HCT116 (cell line): ENCODE results near the gene CDR2. TPM values are rescaled to one million over a fixed set of nuclear protein-coding genes. Genes with fewer than 3 reads are reported as not detected.

Experiments used
- ATAC-seq: fragments of 200-7000 bp; cut with Tn5 transposase; 2 replicates; pipeline ENCODE4 v1.9.1; 2020; ENCODE audit warnings: mild to moderate bottlenecking, moderate library complexity
- BruUV-seq: library from RNA; stranded (reverse); fragments of 400-500 nt; replicated peaks from 2 replicates; lab custom pipeline; 2021; lab: Mats Ljungman, UMichigan
- CTCF ChIA-PET: fragments of 300-600 bp; sonication (Branson Sonifier 250); formaldehyde crosslinking; loops from one replicate; lab custom pipeline; 2021; ENCODE audit warnings: antibody characterized with exemption; lab: Charles Lee
- POLR2A ChIA-PET: fragments of 300-600, 350-600 bp; sonication (Branson Sonifier 250); formaldehyde crosslinking; loops from one replicate; lab custom pipeline; 2021; ENCODE audit warnings: antibody characterized with exemption; lab: Charles Lee
- RAD21 ChIA-PET, 2 experiments: fragments of 300-600 bp; sonication (Branson Sonifier 250); formaldehyde crosslinking; loops; one replicate each; lab custom pipeline; 2023; ENCODE audit warnings: low total read pairs in 2 of 2; ENCODE audit not compliant: uncharacterized antibody in 2 of 2, unreplicated experiment in 2 of 2, low non-redundant PET in 1 of 2; lab: Charles Lee
- DNase-seq: peaks from one replicate; pipeline ENCODE4 v3.0.0-alpha.2; 2010; ENCODE audit warnings: low read depth, low spot score
- H2AFZ ChIP-seq: fragments of 200-600 bp; shearing (Covaris generic), sonication (generic); 2 replicates; pipeline ENCODE4 v1.6.1; 2017; ENCODE audit warnings: low read depth, mixed run types, mixed read lengths, antibody characterized with exemption, low read length; ENCODE audit not compliant: poor library complexity, severe bottlenecking
- H3K27ac ChIP-seq: 2 replicates; pipeline ENCODE4 v1.5.1; 2012; ENCODE audit warnings: low read depth, low read length
- H3K27me3 ChIP-seq: fragments of 200-600 bp; sonication (generic); 2 replicates; pipeline ENCODE4 v1.6.1; 2016; ENCODE audit warnings: mixed run types, low read length, mixed read lengths; ENCODE audit not compliant: insufficient read depth
- H3K36me3 ChIP-seq, 2 experiments: fragments of 200-500 bp in 1 of 2; fragments of 200-600 bp in 1 of 2; sonication (Bioruptor generic) in 1 of 2; sonication (generic) in 1 of 2; 2 replicates each; pipeline versions ENCODE4 v1.5.1 to v1.6.1; 2014 to 2016; ENCODE audit warnings: low read length in 2 of 2, inconsistent platforms in 1 of 2, mixed read lengths in 1 of 2, mixed run types in 1 of 2; ENCODE audit not compliant: insufficient read depth in 2 of 2, control insufficient read depth in 1 of 2
- H3K4me1 ChIP-seq, 2 experiments: fragments of 200-600 bp in 1 of 2; sonication (generic) in 1 of 2; 2 replicates each; pipeline versions ENCODE4 v1.5.1 to v1.6.1; 2012 to 2017; ENCODE audit warnings: low read length in 2 of 2, inconsistent platforms in 1 of 2, mild to moderate bottlenecking in 1 of 2, mixed read lengths in 1 of 2, mixed run types in 1 of 2, moderate library complexity in 1 of 2; ENCODE audit not compliant: insufficient read depth in 2 of 2, control insufficient read depth in 1 of 2
- H3K4me2 ChIP-seq: fragments of 200-600 bp; sonication (generic); 2 replicates; pipeline ENCODE4 v1.6.1; 2017; ENCODE audit warnings: mixed run types, low read length, mixed read lengths
- H3K4me3 ChIP-seq, 2 experiments: fragments of 200-600 bp in 1 of 2; sonication (generic) in 1 of 2; replicated peaks in 1 of 2; 2 replicates each; pipeline ENCODE4 v1.5.1; 2011 to 2016; ENCODE audit warnings: low read length in 2 of 2, control low read depth in 1 of 2, low read depth in 1 of 2, mild to moderate bottlenecking in 1 of 2, mixed read lengths in 1 of 2, mixed run types in 1 of 2
- H3K79me2 ChIP-seq: fragments of 200-600 bp; sonication (generic); 2 replicates; pipeline ENCODE4 v1.6.1; 2017; ENCODE audit warnings: mild to moderate bottlenecking, mixed run types, low read length, moderate library complexity, mixed read lengths; ENCODE audit not compliant: insufficient read depth
- H3K9ac ChIP-seq: fragments of 200-600 bp; sonication (generic); 2 replicates; pipeline ENCODE4 v1.6.1; 2016; ENCODE audit warnings: low read length, mixed read lengths
- H3K9me2 ChIP-seq: fragments of 200-600 bp; sonication (generic), shearing (Covaris generic); 2 replicates; pipeline ENCODE4 v1.6.1; 2017; ENCODE audit warnings: mixed run types, mild to moderate bottlenecking, moderate library complexity; ENCODE audit not compliant: insufficient read depth
- H3K9me3 ChIP-seq, 2 experiments: fragments of 200-500 bp in 1 of 2; fragments of 200-600 bp in 1 of 2; sonication (Bioruptor generic) in 1 of 2; sonication (generic) in 1 of 2; 2 replicates each; pipeline ENCODE4 v1.6.1; 2014 to 2017; ENCODE audit warnings: low read length in 2 of 2, mixed read lengths in 2 of 2, inconsistent platforms in 1 of 2, low read depth in 1 of 2, mild to moderate bottlenecking in 1 of 2, mixed run types in 1 of 2, moderate library complexity in 1 of 2; ENCODE audit not compliant: control insufficient read depth in 1 of 2, insufficient read depth in 1 of 2
- H4K20me1 ChIP-seq: fragments of 200-600 bp; sonication (generic), shearing (Covaris generic); 2 replicates; pipeline ENCODE4 v1.6.1; 2017; ENCODE audit warnings: mixed run types, mild to moderate bottlenecking, moderate library complexity; ENCODE audit not compliant: insufficient read depth
- CBX3 ChIP-seq: IDR thresholded peaks from 2 replicates; pipeline ENCODE4 v1.6.1; 2012; ENCODE audit warnings: low read depth
- CEBPB ChIP-seq: IDR thresholded peaks from 2 replicates; pipeline ENCODE4 v1.6.1; 2012; ENCODE audit warnings: low read depth
- EZH2 ChIP-seq: fragments of 200-600 bp; sonication (generic); IDR thresholded peaks from 2 replicates; pipeline ENCODE4 v1.6.1; 2017; ENCODE audit warnings: antibody characterized with exemption, mixed run types
- EZH2phosphoT487 ChIP-seq: fragments of 200-600 bp; IDR thresholded peaks from 2 replicates; pipeline ENCODE4 v1.6.1; 2018; ENCODE audit warnings: antibody characterized with exemption, borderline replicate concordance
- FOSL1 ChIP-seq: IDR thresholded peaks from 2 replicates; pipeline ENCODE4 v1.6.1; 2012; ENCODE audit warnings: low read depth
- JUND ChIP-seq: IDR thresholded peaks from 2 replicates; pipeline ENCODE4 v1.6.1; 2012
- POLR2A ChIP-seq: IDR thresholded peaks from 2 replicates; pipeline ENCODE4 v1.7.0; 2011; ENCODE audit warnings: borderline replicate concordance; ENCODE audit not compliant: insufficient read depth, insufficient read length; ENCODE audit errors: extremely low read depth
- POLR2AphosphoS5 ChIP-seq: IDR thresholded peaks from 2 replicates; pipeline ENCODE4 v1.6.1; 2011; ENCODE audit warnings: mild to moderate bottlenecking, low read depth, low read length, moderate library complexity
- RAD21 ChIP-seq: IDR thresholded peaks from 2 replicates; pipeline ENCODE4 v1.6.1; 2012; ENCODE audit warnings: low read depth, mild to moderate bottlenecking
- SIN3A ChIP-seq: IDR thresholded peaks from 2 replicates; pipeline ENCODE4 v1.6.1; 2012; ENCODE audit warnings: low read depth
- SP1 ChIP-seq: IDR thresholded peaks from 2 replicates; pipeline ENCODE4 v1.6.1; 2012; ENCODE audit warnings: low read depth
- TCF7L2 ChIP-seq: IDR thresholded peaks from 2 replicates; pipeline ENCODE4 v1.7.0; 2011; ENCODE audit warnings: borderline replicate concordance, inconsistent platforms; ENCODE audit not compliant: insufficient read depth, insufficient read length; ENCODE audit errors: extremely low read depth
- YY1 ChIP-seq: IDR thresholded peaks from 2 replicates; pipeline ENCODE4 v1.6.1; 2011; ENCODE audit warnings: low read length, low read depth, moderate library complexity, mild to moderate bottlenecking; ENCODE audit not compliant: insufficient replicate concordance; ENCODE audit errors: extremely low read depth
- ZNF274 ChIP-seq: fragments of 200-500 bp; sonication (Bioruptor generic); IDR thresholded peaks from 2 replicates; pipeline ENCODE4 v1.6.1; 2014; ENCODE audit warnings: mild to moderate bottlenecking, low read depth, low read length, inconsistent platforms
- intact Hi-C: fragments of 100-400 bp; cut with micrococcal nuclease; formaldehyde crosslinking; loops from 2 replicates; pipeline ENCODE4 v1.10.0; 2022
- total RNA-seq: library from RNA; stranded (reverse); gene quantifications from one replicate; pipeline ENCODE4 v1.2.1, GENCODE V29; 2021; ENCODE audit not compliant: unreplicated experiment
- TF ChIP-seq, protein P1 (sequence below): IDR thresholded peaks from 2 replicates; pipeline ENCODE4 v1.6.1; 2011; ENCODE audit warnings: mild to moderate bottlenecking, low read length, moderate library complexity; ENCODE audit not compliant: insufficient replicate concordance; ENCODE audit errors: extremely low read depth
- TF ChIP-seq, protein P2 (sequence below), 3 experiments: fragments of 200-600 bp in 1 of 3; sonication (generic) in 1 of 3; IDR thresholded peaks in 2 of 3; conservative IDR thresholded peaks in 1 of 3; 2 replicates each; pipeline ENCODE4 v1.5.1; 2012 to 2017; ENCODE audit warnings: low read depth in 2 of 3, low read length in 2 of 3, antibody characterized with exemption in 1 of 3, borderline replicate concordance in 1 of 3, control low read depth in 1 of 3, mild to moderate bottlenecking in 1 of 3, mixed read lengths in 1 of 3, mixed run types in 1 of 3, moderate library complexity in 1 of 3; ENCODE audit not compliant: insufficient read depth in 1 of 3
- TF ChIP-seq, protein P3 (sequence below): IDR thresholded peaks from 2 replicates; pipeline ENCODE4 v1.6.1; 2012
- TF ChIP-seq, protein P4 (sequence below): IDR thresholded peaks from 2 replicates; pipeline ENCODE4 v1.6.1; 2012
- TF ChIP-seq, protein P5 (sequence below): IDR thresholded peaks from 2 replicates; pipeline ENCODE4 v1.6.1; 2012; ENCODE audit warnings: low read depth

CDR2 gene
- total RNA-seq, 1 experiment from 2014 or later: 27.3 TPM

DNA sequence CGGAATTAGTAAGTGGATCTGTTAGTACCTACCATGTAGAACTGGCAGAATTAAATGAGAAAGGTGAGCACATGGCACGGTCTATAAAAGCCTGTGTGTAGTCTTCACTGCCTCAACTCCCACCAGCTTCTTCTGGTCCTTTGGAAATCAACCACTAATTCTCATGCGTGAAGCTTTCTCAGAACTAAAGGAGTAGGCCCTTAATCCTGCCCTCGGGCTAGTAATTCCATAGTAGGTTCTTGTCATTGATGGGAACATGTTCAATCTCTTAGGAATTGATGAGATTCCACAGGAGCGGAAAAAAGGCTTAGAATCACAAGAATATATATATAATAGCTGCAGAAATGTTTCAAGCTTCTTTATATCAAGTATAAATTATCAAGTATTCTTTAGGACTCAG, 21.7 kb downstream of the CDR2 start (continued):
- TF ChIP-seq, protein P1, sequence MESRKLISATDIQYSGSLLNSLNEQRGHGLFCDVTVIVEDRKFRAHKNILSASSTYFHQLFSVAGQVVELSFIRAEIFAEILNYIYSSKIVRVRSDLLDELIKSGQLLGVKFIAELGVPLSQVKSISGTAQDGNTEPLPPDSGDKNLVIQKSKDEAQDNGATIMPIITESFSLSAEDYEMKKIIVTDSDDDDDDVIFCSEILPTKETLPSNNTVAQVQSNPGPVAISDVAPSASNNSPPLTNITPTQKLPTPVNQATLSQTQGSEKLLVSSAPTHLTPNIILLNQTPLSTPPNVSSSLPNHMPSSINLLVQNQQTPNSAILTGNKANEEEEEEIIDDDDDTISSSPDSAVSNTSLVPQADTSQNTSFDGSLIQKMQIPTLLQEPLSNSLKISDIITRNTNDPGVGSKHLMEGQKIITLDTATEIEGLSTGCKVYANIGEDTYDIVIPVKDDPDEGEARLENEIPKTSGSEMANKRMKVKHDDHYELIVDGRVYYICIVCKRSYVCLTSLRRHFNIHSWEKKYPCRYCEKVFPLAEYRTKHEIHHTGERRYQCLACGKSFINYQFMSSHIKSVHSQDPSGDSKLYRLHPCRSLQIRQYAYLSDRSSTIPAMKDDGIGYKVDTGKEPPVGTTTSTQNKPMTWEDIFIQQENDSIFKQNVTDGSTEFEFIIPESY: no peak
- TF ChIP-seq, protein P2, sequence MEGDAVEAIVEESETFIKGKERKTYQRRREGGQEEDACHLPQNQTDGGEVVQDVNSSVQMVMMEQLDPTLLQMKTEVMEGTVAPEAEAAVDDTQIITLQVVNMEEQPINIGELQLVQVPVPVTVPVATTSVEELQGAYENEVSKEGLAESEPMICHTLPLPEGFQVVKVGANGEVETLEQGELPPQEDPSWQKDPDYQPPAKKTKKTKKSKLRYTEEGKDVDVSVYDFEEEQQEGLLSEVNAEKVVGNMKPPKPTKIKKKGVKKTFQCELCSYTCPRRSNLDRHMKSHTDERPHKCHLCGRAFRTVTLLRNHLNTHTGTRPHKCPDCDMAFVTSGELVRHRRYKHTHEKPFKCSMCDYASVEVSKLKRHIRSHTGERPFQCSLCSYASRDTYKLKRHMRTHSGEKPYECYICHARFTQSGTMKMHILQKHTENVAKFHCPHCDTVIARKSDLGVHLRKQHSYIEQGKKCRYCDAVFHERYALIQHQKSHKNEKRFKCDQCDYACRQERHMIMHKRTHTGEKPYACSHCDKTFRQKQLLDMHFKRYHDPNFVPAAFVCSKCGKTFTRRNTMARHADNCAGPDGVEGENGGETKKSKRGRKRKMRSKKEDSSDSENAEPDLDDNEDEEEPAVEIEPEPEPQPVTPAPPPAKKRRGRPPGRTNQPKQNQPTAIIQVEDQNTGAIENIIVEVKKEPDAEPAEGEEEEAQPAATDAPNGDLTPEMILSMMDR (IDR thresholded peaks at IDR 0.05 in 2 of 3, conservative IDR thresholded peaks at IDR 0.05 in 1 of 3; ENCODE audit: borderline replicate concordance in 1 of 3, insufficient read depth in 1 of 3, low read depth in 2 of 3, low read length in 2 of 3): no peak
- TF ChIP-seq YY1: no peak
- no peak for TF ChIP-seq TCF7L2
- TF ChIP-seq, protein P3, sequence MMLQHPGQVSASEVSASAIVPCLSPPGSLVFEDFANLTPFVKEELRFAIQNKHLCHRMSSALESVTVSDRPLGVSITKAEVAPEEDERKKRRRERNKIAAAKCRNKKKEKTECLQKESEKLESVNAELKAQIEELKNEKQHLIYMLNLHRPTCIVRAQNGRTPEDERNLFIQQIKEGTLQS: no peak
- TF ChIP-seq JUND: no peak
- TF ChIP-seq, all 23 proteins: peak for 0

DNA sequence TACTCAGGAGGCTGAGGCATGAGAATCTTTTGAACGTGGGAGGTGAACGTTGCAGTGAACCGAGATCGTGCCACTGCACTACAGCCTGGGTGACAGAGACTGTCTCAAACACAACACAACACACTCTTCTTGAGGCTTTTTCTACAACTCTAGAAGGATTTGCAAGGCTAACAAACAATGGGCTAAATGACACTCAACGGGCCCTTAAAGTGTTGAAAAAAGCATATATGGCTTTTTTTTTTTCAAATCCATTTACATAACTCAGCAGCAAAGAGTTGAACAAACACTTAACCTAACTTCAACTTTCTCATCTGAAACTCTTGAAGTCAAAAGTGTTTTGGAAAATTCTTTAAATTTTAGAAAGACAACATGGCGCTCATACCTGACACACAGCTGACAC, 22.3 kb downstream of the CDR2 start:
- CTCF ChIA-PET: no interaction called here
- H3K9me2 ChIP-seq: no peaks in the 10 kb centered on the region
- H3K9me3 ChIP-seq: no peaks in the 10 kb centered on the region
- H3K4me1 ChIP-seq: peaks cover 26 to 33% of the 10 kb centered on the region in 2 experiments
- BruUV-seq: no TSS peak
- no peak overlapping the region for H3K9ac ChIP-seq
- H3K27ac ChIP-seq: no peak overlapping the region
- intact Hi-C loops: no loop called here
- POLR2A ChIA-PET: no interaction called here
- peaks cover 15 to 19% of the 10 kb centered on the region in 2 experiments; a peak in 3 of 4 replicates for H3K36me3 ChIP-seq
- DNase-seq: no peak
- no peaks in the 10 kb centered on the region for H3K27me3 ChIP-seq
- H3K4me2 ChIP-seq: no peak overlapping the region
- no peak overlapping the region for H2AFZ ChIP-seq
- no peak overlapping the region for H3K4me3 ChIP-seq
- RAD21 ChIA-PET: no interaction called here
- H3K79me2 ChIP-seq: peaks cover 60% of the 10 kb centered on the region
- H4K20me1 ChIP-seq: peaks cover 12% of the 10 kb centered on the region; the same call in 1 of the 2 replicates
- no peak for ATAC-seq
- TF ChIP-seq YY1 (no peak), POLR2AphosphoS5 (no peak), POLR2A (no peak), FOSL1 (no peak), ZNF274 (no peak), RAD21 (no peak), SIN3A (no peak), JUND (no peak), CEBPB (no peak), EZH2 (no peak), SP1 (no peak), CBX3 (no peak), EZH2phosphoT487 (no peak)
- TF ChIP-seq, protein P4, sequence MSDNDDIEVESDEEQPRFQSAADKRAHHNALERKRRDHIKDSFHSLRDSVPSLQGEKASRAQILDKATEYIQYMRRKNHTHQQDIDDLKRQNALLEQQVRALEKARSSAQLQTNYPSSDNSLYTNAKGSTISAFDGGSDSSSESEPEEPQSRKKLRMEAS: no peak
- TF ChIP-seq, protein P5, sequence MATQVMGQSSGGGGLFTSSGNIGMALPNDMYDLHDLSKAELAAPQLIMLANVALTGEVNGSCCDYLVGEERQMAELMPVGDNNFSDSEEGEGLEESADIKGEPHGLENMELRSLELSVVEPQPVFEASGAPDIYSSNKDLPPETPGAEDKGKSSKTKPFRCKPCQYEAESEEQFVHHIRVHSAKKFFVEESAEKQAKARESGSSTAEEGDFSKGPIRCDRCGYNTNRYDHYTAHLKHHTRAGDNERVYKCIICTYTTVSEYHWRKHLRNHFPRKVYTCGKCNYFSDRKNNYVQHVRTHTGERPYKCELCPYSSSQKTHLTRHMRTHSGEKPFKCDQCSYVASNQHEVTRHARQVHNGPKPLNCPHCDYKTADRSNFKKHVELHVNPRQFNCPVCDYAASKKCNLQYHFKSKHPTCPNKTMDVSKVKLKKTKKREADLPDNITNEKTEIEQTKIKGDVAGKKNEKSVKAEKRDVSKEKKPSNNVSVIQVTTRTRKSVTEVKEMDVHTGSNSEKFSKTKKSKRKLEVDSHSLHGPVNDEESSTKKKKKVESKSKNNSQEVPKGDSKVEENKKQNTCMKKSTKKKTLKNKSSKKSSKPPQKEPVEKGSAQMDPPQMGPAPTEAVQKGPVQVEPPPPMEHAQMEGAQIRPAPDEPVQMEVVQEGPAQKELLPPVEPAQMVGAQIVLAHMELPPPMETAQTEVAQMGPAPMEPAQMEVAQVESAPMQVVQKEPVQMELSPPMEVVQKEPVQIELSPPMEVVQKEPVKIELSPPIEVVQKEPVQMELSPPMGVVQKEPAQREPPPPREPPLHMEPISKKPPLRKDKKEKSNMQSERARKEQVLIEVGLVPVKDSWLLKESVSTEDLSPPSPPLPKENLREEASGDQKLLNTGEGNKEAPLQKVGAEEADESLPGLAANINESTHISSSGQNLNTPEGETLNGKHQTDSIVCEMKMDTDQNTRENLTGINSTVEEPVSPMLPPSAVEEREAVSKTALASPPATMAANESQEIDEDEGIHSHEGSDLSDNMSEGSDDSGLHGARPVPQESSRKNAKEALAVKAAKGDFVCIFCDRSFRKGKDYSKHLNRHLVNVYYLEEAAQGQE: no peak
